A549 (cell line): ENCODE data around the gene ABCF3.

Experiments used
- CBX2 ChIP-seq: fragments of 200-600 bp; sonication (generic); IDR thresholded peaks from 2 replicates; pipeline ENCODE4 v1.6.1; 2016; ENCODE audit warnings: low read depth, mild to moderate bottlenecking, borderline replicate concordance
- EP300 ChIP-seq, 2 experiments: fragments of >200 bp; sonication (Bioruptor Twin); formaldehyde crosslinking; IDR thresholded peaks; 2 replicates in 1 of 2; 3 replicates in 1 of 2; pipeline ENCODE4 v1.6.1; 2016 to 2017
- TF ChIP-seq, protein P1 (sequence below): fragments of >200 bp; sonication (Bioruptor Twin); formaldehyde crosslinking; IDR thresholded peaks from 3 replicates; pipeline ENCODE4 v1.5.1; 2016
- TF ChIP-seq, protein P2 (sequence below): fragments of 200-600 bp; sonication (generic); IDR thresholded peaks from 2 replicates; pipeline ENCODE4 v1.6.1; 2016; ENCODE audit warnings: antibody characterized with exemption, mild to moderate bottlenecking, moderate library complexity

DNA sequence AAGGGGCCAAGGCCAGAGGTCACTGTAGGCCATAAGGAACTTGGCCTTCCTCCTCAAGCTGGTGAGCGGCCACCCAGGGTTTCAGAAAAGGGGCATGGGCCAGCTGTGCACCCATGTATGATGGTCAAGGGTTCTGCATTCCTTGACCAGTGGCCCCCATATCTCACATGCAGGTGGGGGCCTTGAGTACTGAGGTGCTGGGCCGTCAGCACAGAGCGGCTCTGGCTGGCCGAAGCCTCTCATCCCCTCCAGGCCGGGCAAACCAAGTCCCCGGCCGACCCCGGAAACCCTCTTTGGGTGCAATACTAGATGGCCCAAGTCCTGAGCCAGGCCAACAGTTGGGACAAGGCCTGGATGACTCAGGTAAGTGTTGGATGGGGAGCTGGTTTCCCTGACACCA lies 53.2 kb downstream of the ABCF3 start:
- TF ChIP-seq, protein P1, sequence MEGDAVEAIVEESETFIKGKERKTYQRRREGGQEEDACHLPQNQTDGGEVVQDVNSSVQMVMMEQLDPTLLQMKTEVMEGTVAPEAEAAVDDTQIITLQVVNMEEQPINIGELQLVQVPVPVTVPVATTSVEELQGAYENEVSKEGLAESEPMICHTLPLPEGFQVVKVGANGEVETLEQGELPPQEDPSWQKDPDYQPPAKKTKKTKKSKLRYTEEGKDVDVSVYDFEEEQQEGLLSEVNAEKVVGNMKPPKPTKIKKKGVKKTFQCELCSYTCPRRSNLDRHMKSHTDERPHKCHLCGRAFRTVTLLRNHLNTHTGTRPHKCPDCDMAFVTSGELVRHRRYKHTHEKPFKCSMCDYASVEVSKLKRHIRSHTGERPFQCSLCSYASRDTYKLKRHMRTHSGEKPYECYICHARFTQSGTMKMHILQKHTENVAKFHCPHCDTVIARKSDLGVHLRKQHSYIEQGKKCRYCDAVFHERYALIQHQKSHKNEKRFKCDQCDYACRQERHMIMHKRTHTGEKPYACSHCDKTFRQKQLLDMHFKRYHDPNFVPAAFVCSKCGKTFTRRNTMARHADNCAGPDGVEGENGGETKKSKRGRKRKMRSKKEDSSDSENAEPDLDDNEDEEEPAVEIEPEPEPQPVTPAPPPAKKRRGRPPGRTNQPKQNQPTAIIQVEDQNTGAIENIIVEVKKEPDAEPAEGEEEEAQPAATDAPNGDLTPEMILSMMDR = no peak
- TF ChIP-seq CBX2 (no peak), EP300 (IDR thresholded peaks at IDR 0.05) (no peak)
- TF ChIP-seq, protein P2, sequence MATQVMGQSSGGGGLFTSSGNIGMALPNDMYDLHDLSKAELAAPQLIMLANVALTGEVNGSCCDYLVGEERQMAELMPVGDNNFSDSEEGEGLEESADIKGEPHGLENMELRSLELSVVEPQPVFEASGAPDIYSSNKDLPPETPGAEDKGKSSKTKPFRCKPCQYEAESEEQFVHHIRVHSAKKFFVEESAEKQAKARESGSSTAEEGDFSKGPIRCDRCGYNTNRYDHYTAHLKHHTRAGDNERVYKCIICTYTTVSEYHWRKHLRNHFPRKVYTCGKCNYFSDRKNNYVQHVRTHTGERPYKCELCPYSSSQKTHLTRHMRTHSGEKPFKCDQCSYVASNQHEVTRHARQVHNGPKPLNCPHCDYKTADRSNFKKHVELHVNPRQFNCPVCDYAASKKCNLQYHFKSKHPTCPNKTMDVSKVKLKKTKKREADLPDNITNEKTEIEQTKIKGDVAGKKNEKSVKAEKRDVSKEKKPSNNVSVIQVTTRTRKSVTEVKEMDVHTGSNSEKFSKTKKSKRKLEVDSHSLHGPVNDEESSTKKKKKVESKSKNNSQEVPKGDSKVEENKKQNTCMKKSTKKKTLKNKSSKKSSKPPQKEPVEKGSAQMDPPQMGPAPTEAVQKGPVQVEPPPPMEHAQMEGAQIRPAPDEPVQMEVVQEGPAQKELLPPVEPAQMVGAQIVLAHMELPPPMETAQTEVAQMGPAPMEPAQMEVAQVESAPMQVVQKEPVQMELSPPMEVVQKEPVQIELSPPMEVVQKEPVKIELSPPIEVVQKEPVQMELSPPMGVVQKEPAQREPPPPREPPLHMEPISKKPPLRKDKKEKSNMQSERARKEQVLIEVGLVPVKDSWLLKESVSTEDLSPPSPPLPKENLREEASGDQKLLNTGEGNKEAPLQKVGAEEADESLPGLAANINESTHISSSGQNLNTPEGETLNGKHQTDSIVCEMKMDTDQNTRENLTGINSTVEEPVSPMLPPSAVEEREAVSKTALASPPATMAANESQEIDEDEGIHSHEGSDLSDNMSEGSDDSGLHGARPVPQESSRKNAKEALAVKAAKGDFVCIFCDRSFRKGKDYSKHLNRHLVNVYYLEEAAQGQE = no peak
